GM20431 (cell line): ENCODE data around the gene LEPR.

Source experiments
- in situ Hi-C: fragments of 300-500 bp; cut with MseI, MboI; formaldehyde crosslinking; loops from one replicate; pipeline ENCODE4 v1.15.0; 2020; ENCODE audit warnings: low sequenced_read_pairs; ENCODE audit not compliant: unreplicated experiment

Gene LEPR

DNA sequence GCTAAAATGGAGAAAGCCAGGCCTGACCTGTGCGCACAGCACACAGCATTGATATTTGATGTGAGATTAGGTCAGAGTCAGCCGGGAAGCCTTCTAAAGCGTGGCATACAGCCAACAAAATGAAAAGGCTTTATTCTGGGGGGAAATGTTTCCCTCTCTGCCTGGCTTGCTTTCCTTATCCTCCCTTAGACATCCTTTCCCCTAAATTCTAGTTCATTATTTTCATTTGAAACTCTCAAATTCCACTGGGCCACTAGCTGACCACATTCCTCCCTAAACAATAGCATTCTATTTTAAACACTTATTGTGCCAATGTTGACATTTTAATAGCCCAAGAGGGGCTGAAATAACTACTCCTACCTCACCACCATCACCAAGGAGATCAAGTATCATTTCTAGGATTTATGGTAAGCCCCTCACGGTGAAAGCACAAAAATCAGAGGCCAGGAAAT, 49.4 kb downstream of the LEPR start:
- in situ Hi-C loops, result no loop called here
